IMR-90 (cell line): ENCODE results near the gene HDGF. TPM values are rescaled to one million over a fixed set of nuclear protein-coding genes. Genes with fewer than 3 reads are reported as not detected.

ENCODE experiments used
- ATAC-seq: fragments of 200-7000 bp; cut with Tn5 transposase; 2 replicates; pipeline ENCODE4 v1.9.1; 2020; ENCODE audit warnings: low read depth, mild to moderate bottlenecking, moderate library complexity
- BruUV-seq: library from RNA; stranded (reverse); fragments of 400-500 nt; replicated peaks from 2 replicates; lab custom pipeline; 2021; lab: Mats Ljungman, UMichigan
- CTCF ChIA-PET: fragments of 300-600 bp; formaldehyde crosslinking; extraction: SDS; loops from one replicate; lab custom pipeline; 2021; ENCODE audit warnings: antibody characterized with exemption; lab: Yijun Ruan, JAX
- POLR2A ChIA-PET: fragments of 300-600 bp; sonication (Branson Sonifier 250); formaldehyde crosslinking; loops from one replicate; lab custom pipeline; 2022; ENCODE audit warnings: antibody characterized with exemption; ENCODE audit not compliant: unreplicated experiment; lab: Charles Lee
- DNase-seq: peaks from one replicate; pipeline ENCODE4 v3.0.0; 2013
- H2AFZ ChIP-seq: replicated peaks from 2 replicates; pipeline ENCODE3; 2013; ENCODE audit warnings: low read length, mild to moderate bottlenecking; ENCODE audit not compliant: poor library complexity
- H2AK5ac ChIP-seq: 2 replicates; pipeline ENCODE4 v1.6.1; 2013; ENCODE audit warnings: low read depth, low read length, inconsistent platforms
- H2AK9ac ChIP-seq: replicated peaks from 2 replicates; pipeline ENCODE3; 2013; ENCODE audit warnings: mild to moderate bottlenecking, low read depth, low read length, moderate library complexity; ENCODE audit not compliant: poor library complexity
- H2BK120ac ChIP-seq: 2 replicates; pipeline ENCODE4 v1.6.1; 2013; ENCODE audit warnings: low read depth, low read length, inconsistent platforms
- H2BK15ac ChIP-seq: 3 replicates; pipeline ENCODE4 v1.6.1; 2013; ENCODE audit warnings: low read depth, low read length, inconsistent platforms
- H2BK20ac ChIP-seq: 2 replicates; pipeline ENCODE4 v1.6.1; 2013; ENCODE audit warnings: low read depth, mild to moderate bottlenecking, inconsistent platforms, low read length, moderate library complexity
- H2BK5ac ChIP-seq: 2 replicates; pipeline ENCODE4 v1.6.1; 2013; ENCODE audit warnings: mild to moderate bottlenecking, low read depth, low read length, inconsistent platforms; ENCODE audit not compliant: poor library complexity, severe bottlenecking
- H3K14ac ChIP-seq: replicated peaks from 2 replicates; pipeline ENCODE4 v1.6.1; 2013; ENCODE audit warnings: low read depth, low read length, inconsistent platforms
- H3K18ac ChIP-seq: 2 replicates; pipeline ENCODE4 v1.6.1; 2013; ENCODE audit warnings: low read depth, low read length, control low read depth
- H3K23ac ChIP-seq: 2 replicates; pipeline ENCODE4 v1.6.1; 2013; ENCODE audit warnings: low read depth, low read length, inconsistent platforms
- H3K27ac ChIP-seq: 2 replicates; pipeline ENCODE4 v1.5.1; 2013; ENCODE audit warnings: mild to moderate bottlenecking, control low read depth, low read length; ENCODE audit not compliant: insufficient read depth
- H3K27me3 ChIP-seq: 2 replicates; pipeline ENCODE4 v1.6.1; 2013; ENCODE audit warnings: low read length; ENCODE audit not compliant: control insufficient read depth, insufficient read depth
- H3K36me3 ChIP-seq: 2 replicates; pipeline ENCODE4 v1.6.1; 2013; ENCODE audit warnings: low read length, mixed read lengths; ENCODE audit not compliant: control insufficient read depth, insufficient read depth
- H3K4ac ChIP-seq: 2 replicates; pipeline ENCODE4 v1.6.1; 2013; ENCODE audit warnings: low read depth, low read length, inconsistent platforms
- H3K4me1 ChIP-seq: 2 replicates; pipeline ENCODE4 v1.6.1; 2013; ENCODE audit warnings: low read length, mixed read lengths; ENCODE audit not compliant: control insufficient read depth, insufficient read depth
- H3K4me2 ChIP-seq: 2 replicates; pipeline ENCODE4 v1.6.1; 2013; ENCODE audit warnings: low read depth, mild to moderate bottlenecking, control low read depth, low read length, moderate library complexity
- H3K4me3 ChIP-seq: 2 replicates; pipeline ENCODE4 v1.5.1; 2013; ENCODE audit warnings: low read depth, mild to moderate bottlenecking, control low read depth, low read length, moderate library complexity; ENCODE audit not compliant: insufficient read depth
- H3K56ac ChIP-seq: 2 replicates; pipeline ENCODE4 v1.6.1; 2013; ENCODE audit warnings: low read length, inconsistent platforms; ENCODE audit not compliant: insufficient read depth; ENCODE audit errors: extremely low read depth
- H3K79me1 ChIP-seq, 2 experiments: 2 replicates each; pipeline ENCODE4 v1.6.1; 2013; ENCODE audit warnings: low read length in 2 of 2, inconsistent platforms in 1 of 2, low read depth in 1 of 2
- H3K9ac ChIP-seq: 2 replicates; pipeline ENCODE4 v1.6.1; 2013; ENCODE audit warnings: low read depth, low read length, control low read depth
- H3K9me1 ChIP-seq: 2 replicates; pipeline ENCODE4 v1.6.1; 2013; ENCODE audit warnings: low read length, inconsistent platforms; ENCODE audit not compliant: insufficient read depth
- H3K9me3 ChIP-seq: 2 replicates; pipeline ENCODE4 v1.6.1; 2013; ENCODE audit warnings: low read length; ENCODE audit not compliant: control insufficient read depth, insufficient read depth
- H4K20me1 ChIP-seq: 2 replicates; pipeline ENCODE4 v1.6.1; 2013; ENCODE audit warnings: low read length, inconsistent platforms; ENCODE audit not compliant: insufficient read depth
- H4K5ac ChIP-seq: 2 replicates; pipeline ENCODE4 v1.6.1; 2013; ENCODE audit warnings: mild to moderate bottlenecking, low read depth, low read length, control low read depth
- H4K8ac ChIP-seq, 2 experiments: 2 replicates each; pipeline ENCODE4 v1.6.1; 2013; ENCODE audit warnings: low read depth in 2 of 2, low read length in 2 of 2, control low read depth in 1 of 2, inconsistent platforms in 1 of 2
- H4K91ac ChIP-seq: 2 replicates; pipeline ENCODE4 v1.6.1; 2013; ENCODE audit warnings: low read depth, low read length, inconsistent platforms; ENCODE audit not compliant: insufficient read depth
- BHLHE40 ChIP-seq: fragments of 150-350 bp; IDR thresholded peaks from 2 replicates; pipeline ENCODE4 v1.6.1; 2016; ENCODE audit warnings: mild to moderate bottlenecking, low read depth, low read length
- CEBPB ChIP-seq: IDR thresholded peaks from 2 replicates; pipeline ENCODE4 v1.6.1; 2012; ENCODE audit warnings: low read depth, low read length, improper control_type of control experiment
- CHD1 ChIP-seq: IDR thresholded peaks from 2 replicates; pipeline ENCODE4 v1.6.1; 2012; ENCODE audit warnings: low read depth, low read length, improper control_type of control experiment
- ELK1 ChIP-seq: fragments of 150-350 bp; IDR thresholded peaks from 2 replicates; pipeline ENCODE4 v1.6.1; 2016; ENCODE audit warnings: low read depth, mild to moderate bottlenecking, low read length, moderate library complexity, borderline replicate concordance
- FOS ChIP-seq: fragments of 150-350 bp; IDR thresholded peaks from 2 replicates; pipeline ENCODE4 v1.6.1; 2016; ENCODE audit warnings: low read depth, low read length
- MAFK ChIP-seq: IDR thresholded peaks from 2 replicates; pipeline ENCODE4 v1.6.1; 2012; ENCODE audit warnings: low read depth, low read length, improper control_type of control experiment
- MAZ ChIP-seq: IDR thresholded peaks from 2 replicates; pipeline ENCODE4 v1.6.1; 2012; ENCODE audit warnings: low read depth, mild to moderate bottlenecking, low read length, improper control_type of control experiment, moderate library complexity, borderline replicate concordance
- NFE2L2 ChIP-seq: fragments of 150-350 bp; IDR thresholded peaks from 2 replicates; pipeline ENCODE4 v1.6.1; 2016; ENCODE audit warnings: low read depth, mild to moderate bottlenecking, low read length
- POLR2A ChIP-seq: IDR thresholded peaks from 2 replicates; pipeline ENCODE4 v1.6.1; 2012; ENCODE audit warnings: mild to moderate bottlenecking, low read depth, low read length
- RAD21 ChIP-seq: IDR thresholded peaks from 2 replicates; pipeline ENCODE4 v1.6.1; 2012; ENCODE audit warnings: low read length, improper control_type of control experiment
- RCOR1 ChIP-seq: IDR thresholded peaks from 2 replicates; pipeline ENCODE4 v1.6.1; 2012; ENCODE audit warnings: mild to moderate bottlenecking, low read length, improper control_type of control experiment; ENCODE audit not compliant: insufficient replicate concordance
- SMC3 ChIP-seq: fragments of 150-350 bp; IDR thresholded peaks from 2 replicates; pipeline ENCODE4 v1.6.1; 2016; ENCODE audit warnings: low read depth, mild to moderate bottlenecking, antibody characterized with exemption, low read length, moderate library complexity
- USF2 ChIP-seq: fragments of 150-350 bp; IDR thresholded peaks from 2 replicates; pipeline ENCODE4 v1.6.1; 2017; ENCODE audit warnings: mild to moderate bottlenecking, antibody characterized with exemption, low read length, low read depth
- WGBS, 2 experiments: methylation state at CpG; one replicate each; pipeline versions ENCODE4 v1.1.5 to v1.1.7; 2013; ENCODE audit warnings: missing lambda C conversion rate in 2 of 2; ENCODE audit not compliant: insufficient read length in 1 of 2; ENCODE audit errors: extremely low coverage in 2 of 2; 5-methylcytosine and 5-hydroxymethylcytosine counted together
- dilution Hi-C: fragments of 300-500 bp; cut with HindIII; formaldehyde crosslinking; loops from one replicate; pipeline ENCODE4 v1.14.3; 2018; ENCODE audit warnings: low sequenced_read_pairs; ENCODE audit not compliant: unreplicated experiment
- in situ Hi-C: fragments of 300-500 bp; cut with MboI; formaldehyde crosslinking; loops from 3 replicates; pipeline ENCODE4 v1.14.3; 2019; ENCODE audit warnings: low sequenced_read_pairs, inconsistent platforms, mixed read lengths
- intact Hi-C: fragments of 100-400 bp; cut with micrococcal nuclease; formaldehyde crosslinking; loops from 2 replicates; pipeline ENCODE4 v1.10.0; 2022
- polyA plus RNA-seq, 3 experiments: library from polyadenylated mRNA; depleted of rRNA; stranded (reverse); fragments of >200 nt; gene quantifications; 2 replicates each; pipeline ENCODE4 v1.2.3, GENCODE V29; 2012; ENCODE audit warnings: low replicate concordance in 1 of 3
- total RNA-seq: library from RNA; depleted of rRNA; stranded (reverse); fragments of >200 nt; gene quantifications from 2 replicates; pipeline ENCODE4 v1.2.3, GENCODE V29; 2012
- TF ChIP-seq, protein P1 (sequence below): conservative IDR thresholded peaks from 2 replicates; pipeline ENCODE4 v1.5.1; 2012; ENCODE audit warnings: mild to moderate bottlenecking, low read depth, low read length, improper control_type of control experiment

The HDGF gene
- total and polyA plus RNA-seq, 2 of the 4 experiments (the other 2 are of a cell fraction): 94.6 to 123 TPM

- Histone ChIP-seq H3K36me3 (no peaks in the 10 kb centered on the region), H3K18ac (peak overlapping the region; percentile 18; the same call in 1 of the 2 replicates), H3K79me1 (no peaks in the 10 kb centered on the region), H3K4ac (peak overlapping the region; percentile 69; the same call in 1 of the 2 replicates), H3K27ac (no peak overlapping the region), H3K9me3 (no peaks in the 10 kb centered on the region), H2BK20ac (no peak overlapping the region), H4K20me1 (no peaks in the 10 kb centered on the region), H4K91ac (peak overlapping the region; percentile 65), H3K4me3 (no peak overlapping the region), H2BK120ac (peak overlapping the region; percentile 67; the same call in 1 of the 2 replicates), H2BK5ac (no peak overlapping the region), H3K4me2 (no peak overlapping the region), H2AK9ac (peak overlapping the region; percentile 87), H2AFZ (peak overlapping the region; percentile 90), H3K9me1 (peaks cover 3% of the 10 kb centered on the region; the same call in 1 of the 2 replicates), H2BK15ac (0 out of 3 replicates have a peak overlapping the region, but pooled peaks have one; percentile 58), H4K5ac (peak overlapping the region; percentile 21; the same call in 1 of the 2 replicates), H3K9ac (no peak overlapping the region), H2AK5ac (peak overlapping the region; percentile 27), H3K4me1 (peaks cover 51% of the 10 kb centered on the region), H3K56ac (no peak overlapping the region), H4K8ac (peak overlapping the region in 1 of 2 experiments; percentile 88; a peak in 2 of 4 replicates), H3K14ac (peak overlapping the region; percentile 11; the same call in 1 of the 2 replicates), H3K23ac (no peak overlapping the region), H3K27me3 (peaks cover 5% of the 10 kb centered on the region)
- no TSS peak for BruUV-seq
- no CpG with 5 or more reads among the region's 8 CpGs for WGBS, 2 experiments
- ATAC-seq (no peak), DNase-seq (peak; percentile 51)
- in situ Hi-C loops: no loop called here
- intact Hi-C loops: loop anchor here (2.0 kb wide), 1 partner anchor 17 kb away; no protein-coding TSS in a partner anchor
- POLR2A ChIA-PET: no interaction called here
- TF ChIP-seq CHD1 (no peak), RAD21 (no peak), POLR2A (no peak), USF2 (no peak), CEBPB (no peak), ELK1 (no peak), FOS (no peak), BHLHE40 (no peak), RCOR1 (no peak), SMC3 (no peak), MAZ (no peak), MAFK (no peak), NFE2L2 (no peak)
- TF ChIP-seq, protein P1, sequence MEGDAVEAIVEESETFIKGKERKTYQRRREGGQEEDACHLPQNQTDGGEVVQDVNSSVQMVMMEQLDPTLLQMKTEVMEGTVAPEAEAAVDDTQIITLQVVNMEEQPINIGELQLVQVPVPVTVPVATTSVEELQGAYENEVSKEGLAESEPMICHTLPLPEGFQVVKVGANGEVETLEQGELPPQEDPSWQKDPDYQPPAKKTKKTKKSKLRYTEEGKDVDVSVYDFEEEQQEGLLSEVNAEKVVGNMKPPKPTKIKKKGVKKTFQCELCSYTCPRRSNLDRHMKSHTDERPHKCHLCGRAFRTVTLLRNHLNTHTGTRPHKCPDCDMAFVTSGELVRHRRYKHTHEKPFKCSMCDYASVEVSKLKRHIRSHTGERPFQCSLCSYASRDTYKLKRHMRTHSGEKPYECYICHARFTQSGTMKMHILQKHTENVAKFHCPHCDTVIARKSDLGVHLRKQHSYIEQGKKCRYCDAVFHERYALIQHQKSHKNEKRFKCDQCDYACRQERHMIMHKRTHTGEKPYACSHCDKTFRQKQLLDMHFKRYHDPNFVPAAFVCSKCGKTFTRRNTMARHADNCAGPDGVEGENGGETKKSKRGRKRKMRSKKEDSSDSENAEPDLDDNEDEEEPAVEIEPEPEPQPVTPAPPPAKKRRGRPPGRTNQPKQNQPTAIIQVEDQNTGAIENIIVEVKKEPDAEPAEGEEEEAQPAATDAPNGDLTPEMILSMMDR: no peak
- dilution Hi-C loops: no loop called here
- CTCF ChIA-PET: interaction anchor here (0.8 to 6.9 kb wide), 2 partner anchors 17 to 220 kb away, joined by 3 to 54 read pairs; no protein-coding TSS in a partner anchor
These were observed 43.9 kb downstream of the HDGF start for GRCh38 chr1:156707417-156708217.
